T47D (cell line): ENCODE results near the gene TGFB2.
A peak's percentile ranks its signal among the peaks of the same experiment; 100 is the strongest.
"Not testable (repeated sequence)": the region's sequence is repeated elsewhere in the genome, so short reads cannot be mapped to it uniquely, and the experiment has no call there.

Experiments
- DNase-seq, 2 experiments: peaks; one replicate each; pipeline versions ENCODE4 v3.0.0 to v3.0.0-alpha.2; 2011 to 2012; ENCODE audit warnings: low read depth in 1 of 2, low spot score in 1 of 2
- JUND ChIP-seq: IDR thresholded peaks from 2 replicates; pipeline ENCODE4 v1.6.1; 2012; ENCODE audit warnings: low read depth
- in situ Hi-C: cut with HindIII; loops from 2 replicates; pipeline ENCODE4 v1.10.0; 2016; ENCODE audit warnings: low sequenced_read_pairs, low pct_unique_long_range_greater_than_20kb

TGFB2 gene

GRCh38 chr1:218314316-218314715 is 30.8 kb upstream of the TGFB2 start:
- no peak for DNase-seq
- in situ Hi-C loops: no loop called here
- no peak for TF ChIP-seq JUND

- in situ Hi-C loops: no loop called here
- TF ChIP-seq JUND: no peak
- DNase-seq: peak in 1 of 2 experiments; percentile 40
Observed at GRCh38 chr1:218315638-218316037, 29.5 kb upstream of the TGFB2 start.

GRCh38 chr1:218317061-218317460 is 28.1 kb upstream of the TGFB2 start:
- in situ Hi-C loops: no loop called here
- DNase-seq: no peak
- TF ChIP-seq JUND: no peak

GRCh38 chr1:218320182-218320581 is 25.0 kb upstream of the TGFB2 start:
- in situ Hi-C loops, DNase-seq: not testable (repeated sequence)

DNA sequence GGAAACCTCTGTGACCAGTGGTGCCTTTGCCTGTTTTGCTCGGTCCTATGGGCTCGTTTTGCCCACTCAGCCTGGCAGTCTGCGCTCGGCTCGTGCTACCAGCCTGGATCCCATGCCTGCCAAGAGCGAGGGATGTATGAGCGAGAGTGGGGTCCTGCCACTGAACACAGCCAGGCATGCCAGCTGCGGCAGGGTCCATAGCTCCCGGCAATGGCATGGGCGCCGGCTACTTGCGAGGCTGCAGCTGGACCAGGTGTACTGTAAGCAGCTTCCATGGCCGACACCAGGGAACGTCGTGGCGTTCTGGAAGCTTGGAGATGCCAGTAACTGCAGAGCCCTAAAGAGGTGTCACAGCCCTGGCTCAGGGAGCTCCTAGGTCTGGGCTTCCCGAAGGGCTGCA is 22.4 kb upstream of the TGFB2 start:
- TF ChIP-seq JUND: no peak
- no peak for DNase-seq
- in situ Hi-C loops: no loop called here

DNA sequence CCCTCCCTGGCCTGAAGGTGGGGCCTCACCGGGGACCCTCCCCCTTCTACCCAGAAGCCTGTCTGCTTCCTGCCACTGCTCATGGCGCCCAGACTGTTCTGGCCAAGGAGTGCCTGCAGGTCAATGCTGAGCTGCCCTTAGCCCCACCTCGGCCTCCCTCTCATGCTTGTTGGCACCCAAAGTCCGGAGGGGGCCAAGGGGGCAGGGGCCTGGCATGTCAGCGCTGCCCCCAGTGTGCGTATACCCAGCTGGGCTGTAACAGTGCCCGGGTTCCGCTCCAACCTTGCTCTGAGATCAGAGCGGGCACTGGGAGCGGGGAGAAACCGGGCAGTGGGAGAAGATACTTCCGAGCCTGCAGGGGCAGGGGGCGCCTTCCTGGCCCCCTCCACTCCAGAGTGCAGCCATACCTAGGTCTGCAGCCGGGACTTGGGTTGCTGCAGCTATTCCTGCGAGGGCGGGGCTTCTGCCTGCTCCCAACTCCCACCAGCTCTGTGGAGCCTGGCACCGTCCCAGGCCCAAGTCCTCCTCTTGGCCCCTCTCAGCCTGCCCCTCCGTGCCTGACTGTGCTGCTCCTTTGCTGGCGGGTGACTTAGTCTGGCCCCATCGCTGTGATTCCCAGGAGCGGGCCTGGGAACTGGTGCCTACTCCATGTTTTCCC is 21.4 kb upstream of the TGFB2 start:
- no peak for TF ChIP-seq JUND
- in situ Hi-C loops: no loop called here

DNA sequence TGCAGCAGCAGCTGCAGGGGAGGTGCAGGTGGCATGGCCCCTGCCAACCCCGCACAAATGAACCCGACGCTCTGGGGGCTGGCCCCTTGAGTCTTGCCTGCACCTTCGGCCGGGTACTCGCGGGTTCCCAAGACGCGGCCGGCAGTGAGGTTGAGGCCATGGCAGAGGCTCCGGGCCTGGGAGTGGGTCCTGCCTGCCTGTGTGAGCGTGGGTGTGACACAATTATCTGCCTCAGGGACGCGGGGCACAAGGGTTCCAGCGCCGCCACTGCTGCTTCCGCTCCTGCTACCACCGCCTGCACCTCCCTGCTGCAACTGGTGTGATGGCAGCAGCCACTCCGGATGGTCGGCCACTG is 20.9 kb upstream of the TGFB2 start:
- in situ Hi-C loops: no loop called here
- no peak for TF ChIP-seq JUND
- no peak for DNase-seq

More for the DNA sequence above, 21.4 kb upstream of the TGFB2 start:
- DNase-seq: no peak

DNA sequence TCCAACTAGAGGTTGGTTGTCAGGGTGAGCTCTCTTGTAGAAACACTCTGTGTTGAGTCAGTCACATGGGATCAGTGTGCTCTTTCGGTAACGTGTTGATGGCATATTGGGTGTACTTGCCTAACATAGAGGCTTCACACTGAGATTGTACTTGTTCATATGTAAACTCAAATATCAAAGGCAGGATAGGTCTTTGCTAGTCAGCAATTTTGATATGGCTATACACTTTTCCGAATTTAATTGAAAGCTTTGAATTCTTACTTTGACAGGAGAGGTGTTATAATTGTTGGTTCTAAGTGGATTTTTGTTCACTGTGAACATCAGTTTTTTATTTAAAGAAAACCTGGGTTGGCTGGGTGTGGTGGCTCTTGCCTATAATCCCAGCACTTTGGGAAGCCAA is 16.4 kb upstream of the TGFB2 start:
- in situ Hi-C loops: no loop called here
- no peak for DNase-seq
- TF ChIP-seq JUND: no peak

- DNase-seq: peak; percentile 64
- no peak for TF ChIP-seq JUND
- in situ Hi-C loops: no loop called here
Observed at GRCh38 chr1:218330043-218330623, 15.0 kb upstream of the TGFB2 start.

GRCh38 chr1:218332416-218332815 is 12.7 kb upstream of the TGFB2 start:
- in situ Hi-C loops: no loop called here
- DNase-seq: no peak
- no peak for TF ChIP-seq JUND

- no peak for TF ChIP-seq JUND
- in situ Hi-C loops: no loop called here
- peak in 1 of 2 experiments; percentile 47 for DNase-seq
Observed at GRCh38 chr1:218336328-218336727, 8.8 kb upstream of the TGFB2 start.

DNA sequence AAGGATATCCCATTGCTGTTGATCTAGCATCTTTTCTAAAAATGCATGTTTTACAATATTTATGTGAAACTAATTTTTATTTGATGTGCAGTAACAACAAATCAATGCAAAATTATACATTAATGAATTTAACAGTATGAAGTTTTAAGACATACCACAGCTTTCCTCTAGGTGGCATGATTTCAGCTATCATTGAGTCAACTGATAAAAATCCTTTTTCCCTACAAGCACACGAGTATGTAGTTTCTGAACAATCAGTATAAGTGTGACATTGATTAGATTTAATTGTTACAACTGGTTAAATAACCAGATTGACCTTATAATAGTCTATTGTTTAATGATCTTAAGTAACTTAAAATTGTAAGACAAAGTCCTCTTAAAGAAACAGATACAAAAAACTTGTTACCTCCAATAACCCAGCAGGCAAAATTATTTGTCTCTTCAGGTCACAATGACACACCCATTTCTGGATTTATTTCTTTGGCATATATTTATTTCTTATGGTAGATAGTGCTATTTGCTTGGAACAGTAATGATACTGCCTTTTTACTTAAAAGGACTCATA is 5.8 kb upstream of the TGFB2 start:
- TF ChIP-seq JUND: no peak
- in situ Hi-C loops: no loop called here
- peak in 1 of 2 experiments; percentile 68 for DNase-seq

GRCh38 chr1:218341325-218341724 is 3.8 kb upstream of the TGFB2 start:
- DNase-seq: no peak
- no peak for TF ChIP-seq JUND
- in situ Hi-C loops: no loop called here
